ENCODE data around the gene SLC9A3. TPM values are rescaled to one million over a fixed set of nuclear protein-coding genes. Genes with fewer than 3 reads are reported as not detected.

SLC9A3 gene
- total RNA-seq: 3.0 and 3.3 TPM in 2 replicates

DNA sequence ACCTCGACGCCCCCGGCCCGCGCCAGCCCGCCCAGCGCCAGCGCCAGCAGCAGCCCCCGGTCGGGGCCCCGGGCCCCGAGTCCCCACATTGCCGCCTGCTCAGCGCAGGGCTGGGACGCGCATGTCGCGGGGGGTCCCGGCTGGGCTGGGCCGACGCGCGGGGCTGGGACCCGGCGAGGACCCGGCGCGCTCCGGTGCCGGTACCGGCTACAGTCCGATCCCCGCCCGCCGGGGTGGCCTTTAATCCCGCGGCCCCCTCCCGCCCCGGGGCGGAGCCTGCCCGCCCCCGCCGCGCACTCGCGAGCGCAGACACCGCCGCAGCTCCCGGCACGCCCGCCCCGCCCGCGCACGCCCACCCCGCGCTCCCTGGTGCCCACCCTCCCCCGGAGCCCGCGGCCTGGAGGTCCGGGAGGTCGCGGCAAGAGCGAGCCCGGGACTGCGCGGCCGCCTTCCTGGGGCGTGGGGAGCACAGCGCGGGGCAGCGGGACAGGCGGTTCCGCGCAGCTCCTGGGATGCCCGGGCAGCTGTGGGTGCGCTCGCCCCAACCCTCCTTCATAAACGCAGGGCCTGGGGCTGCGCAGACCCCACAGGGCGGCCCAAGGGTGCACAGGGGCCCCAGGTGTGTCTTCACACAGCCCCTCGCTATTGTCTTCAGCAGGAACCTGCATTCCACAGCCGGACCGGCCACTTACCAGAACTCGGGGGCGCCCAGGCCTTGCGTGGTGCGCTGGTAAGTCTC is at the start of gene SLC9A3:
Gene SLC9A3 (minus strand): TSS at position 216 of the 739 bp plus-strand sequence.
- Mint-ChIP-seq H3K36me3 (ENCODE audit: low read depth) (no peaks in the 10 kb centered on the region), H3K4me3 (peak within 1 kb of the TSS; percentile 47), H3K4me1 (peaks cover 19% of the 10 kb centered on the region), H3K9me3 (no peaks in the 10 kb centered on the region), H3K27me3 (peaks cover 51% of the 10 kb centered on the region), H3K27ac (peak within 1 kb of the TSS; percentile 37)
- intact Hi-C loops (cut with micrococcal nuclease): no loop called here
- DNase-seq: no peak

DNA sequence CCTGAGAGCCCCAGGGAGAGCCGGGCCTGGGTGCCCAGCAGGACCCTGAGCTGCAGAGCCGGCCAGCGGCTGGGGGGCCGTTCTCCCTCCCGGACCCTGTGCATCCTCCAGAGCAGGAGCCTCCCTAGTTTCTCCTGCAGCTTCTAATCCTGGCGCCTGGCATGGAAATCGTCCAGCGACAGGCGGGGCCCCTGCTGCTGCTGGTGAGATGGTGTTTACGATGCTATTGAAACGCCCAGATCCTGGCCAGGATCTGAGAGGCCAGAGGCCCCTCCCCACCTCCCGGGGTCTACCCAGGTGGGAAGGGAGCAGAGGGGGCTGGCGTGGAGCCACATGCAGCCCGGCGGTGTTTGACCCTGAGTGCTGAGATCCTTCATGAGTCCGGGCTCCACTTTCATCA is 49.7 kb upstream of the SLC9A3 start:
- no peak for DNase-seq
- Mint-ChIP-seq H3K36me3 (ENCODE audit: low read depth) (peaks cover 1% of the 10 kb centered on the region), H3K4me3 (no peak overlapping the region), H3K27me3 (peaks cover 17% of the 10 kb centered on the region), H3K27ac (no peak overlapping the region), H3K4me1 (no peaks in the 10 kb centered on the region), H3K9me3 (no peaks in the 10 kb centered on the region)
- intact Hi-C loops (cut with micrococcal nuclease): no loop called here

DNA sequence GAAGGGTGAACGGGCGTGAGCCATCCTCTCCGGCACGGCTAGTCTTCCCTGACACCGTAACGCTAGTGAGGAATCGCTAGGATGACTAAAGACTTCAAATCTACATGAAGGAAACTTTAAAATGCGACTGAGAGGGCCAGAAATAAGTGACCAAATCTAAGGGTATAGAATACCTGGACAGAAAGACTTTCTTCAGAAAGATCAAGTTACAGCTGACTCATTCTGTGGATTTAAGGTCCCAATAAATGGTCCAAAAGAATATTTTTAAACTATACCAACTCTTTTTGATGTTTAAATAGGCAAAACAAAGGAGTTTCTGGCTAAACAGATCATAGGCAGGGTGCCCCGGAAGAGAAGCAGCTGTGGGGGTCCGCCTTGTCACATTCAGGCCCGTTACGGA is 49.0 kb upstream of the SLC9A3 start:
- H3K4me1 Mint-ChIP-seq: no peaks in the 10 kb centered on the region
- H3K36me3 Mint-ChIP-seq (ENCODE audit: low read depth): no peaks in the 10 kb centered on the region
- intact Hi-C loops (cut with micrococcal nuclease): no loop called here
- DNase-seq: no peak
- no peak overlapping the region for H3K27ac Mint-ChIP-seq
- peaks cover 14% of the 10 kb centered on the region for H3K27me3 Mint-ChIP-seq
- no peaks in the 10 kb centered on the region for H3K9me3 Mint-ChIP-seq
- no peak overlapping the region for H3K4me3 Mint-ChIP-seq

DNA sequence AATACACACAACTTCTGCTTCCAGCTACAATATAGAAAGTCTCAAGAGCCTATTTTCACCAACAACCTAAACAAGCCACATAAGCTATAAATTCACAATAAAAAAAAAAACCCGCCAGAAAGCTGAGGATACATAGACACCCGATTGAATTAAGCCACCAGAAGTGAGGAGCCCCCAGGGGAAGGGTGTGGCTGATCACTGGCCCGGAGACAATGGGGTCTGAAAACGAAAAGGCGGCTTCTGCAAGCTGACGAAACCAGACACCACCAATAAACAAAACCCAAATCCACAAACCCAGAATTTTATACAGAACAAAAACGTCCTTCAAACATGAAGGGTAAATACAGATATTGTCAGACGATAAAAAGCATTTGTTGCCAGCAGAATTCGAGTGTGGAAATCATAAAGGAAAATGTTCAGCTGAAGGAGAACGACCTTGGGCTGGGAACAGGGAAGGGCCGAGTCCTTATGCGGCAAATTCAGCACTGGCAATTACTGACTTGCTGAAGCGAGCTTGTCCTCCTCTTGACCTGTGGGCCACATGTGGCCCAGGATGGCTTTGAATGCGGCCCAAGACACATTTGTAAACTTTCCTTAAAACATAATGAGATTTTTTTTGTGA is 48.3 kb upstream of the SLC9A3 start:
- Mint-ChIP-seq H3K4me3 (no peak overlapping the region), H3K27me3 (peaks cover 13% of the 10 kb centered on the region), H3K27ac (no peak overlapping the region), H3K36me3 (ENCODE audit: low read depth) (no peaks in the 10 kb centered on the region), H3K4me1 (no peaks in the 10 kb centered on the region), H3K9me3 (no peaks in the 10 kb centered on the region)
- DNase-seq: no peak
- intact Hi-C loops (cut with micrococcal nuclease): no loop called here

GRCh38 chr5:571791-572190 is 47.5 kb upstream of the SLC9A3 start:
- no peak overlapping the region for H3K27ac Mint-ChIP-seq
- no peaks in the 10 kb centered on the region for H3K9me3 Mint-ChIP-seq
- intact Hi-C loops (cut with micrococcal nuclease): no loop called here
- no peak for DNase-seq
- H3K36me3 Mint-ChIP-seq (ENCODE audit: low read depth): no peaks in the 10 kb centered on the region
- peaks cover 18% of the 10 kb centered on the region for H3K27me3 Mint-ChIP-seq
- no peak overlapping the region for H3K4me3 Mint-ChIP-seq
- no peaks in the 10 kb centered on the region for H3K4me1 Mint-ChIP-seq

DNA sequence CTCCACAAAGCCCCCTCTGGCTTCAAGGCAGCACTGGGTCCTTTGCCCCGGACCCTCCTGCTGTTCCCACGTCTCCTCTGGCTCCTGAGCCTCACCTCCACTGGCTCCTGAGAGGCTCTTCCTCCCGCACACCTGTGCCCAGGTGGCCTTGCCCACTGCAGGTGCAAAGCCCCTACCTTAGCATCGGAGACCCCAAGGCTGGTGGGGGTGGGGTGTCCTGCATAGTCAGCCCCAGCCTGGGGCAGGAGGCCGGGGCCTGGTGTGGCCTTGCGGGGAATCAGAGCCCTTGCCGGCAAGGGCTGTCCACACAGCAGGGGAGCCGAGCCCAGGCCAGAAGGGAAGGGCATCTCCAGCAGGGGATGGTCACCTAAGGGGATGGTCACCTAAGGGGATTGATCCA is 46.6 kb upstream of the SLC9A3 start:
- Mint-ChIP-seq H3K9me3 (no peaks in the 10 kb centered on the region), H3K27me3 (peaks cover 21% of the 10 kb centered on the region), H3K4me1 (no peaks in the 10 kb centered on the region), H3K4me3 (no peak overlapping the region), H3K36me3 (ENCODE audit: low read depth) (no peaks in the 10 kb centered on the region), H3K27ac (no peak overlapping the region)
- DNase-seq: no peak
- intact Hi-C loops (cut with micrococcal nuclease): no loop called here

DNA sequence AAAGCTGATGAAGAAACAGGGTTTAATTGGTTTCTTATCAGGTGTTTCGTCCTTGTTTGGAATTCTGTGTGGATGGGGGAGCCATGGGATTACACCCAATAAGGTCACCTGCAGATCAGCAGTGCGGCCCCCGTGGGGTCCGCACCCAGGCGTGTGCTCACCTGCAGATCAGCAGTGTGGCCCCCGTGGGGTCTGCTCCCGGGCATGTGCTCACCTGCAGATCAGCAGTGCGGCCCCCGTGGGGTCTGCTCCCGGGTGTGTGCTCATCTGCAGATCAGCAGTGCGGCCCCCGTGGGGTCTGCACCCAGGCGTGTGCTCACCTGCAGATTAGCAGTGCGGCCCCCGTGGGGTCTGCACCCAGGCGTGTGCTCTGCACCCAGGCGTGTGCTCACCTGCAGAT is 46.2 kb upstream of the SLC9A3 start:
- Mint-ChIP-seq H3K27me3 (peaks cover 18% of the 10 kb centered on the region), H3K4me1 (no peaks in the 10 kb centered on the region), H3K4me3 (no peak overlapping the region), H3K27ac (no peak overlapping the region), H3K36me3 (ENCODE audit: low read depth) (no peaks in the 10 kb centered on the region), H3K9me3 (no peaks in the 10 kb centered on the region)
- intact Hi-C loops (cut with micrococcal nuclease): no loop called here
- DNase-seq: no peak

DNA sequence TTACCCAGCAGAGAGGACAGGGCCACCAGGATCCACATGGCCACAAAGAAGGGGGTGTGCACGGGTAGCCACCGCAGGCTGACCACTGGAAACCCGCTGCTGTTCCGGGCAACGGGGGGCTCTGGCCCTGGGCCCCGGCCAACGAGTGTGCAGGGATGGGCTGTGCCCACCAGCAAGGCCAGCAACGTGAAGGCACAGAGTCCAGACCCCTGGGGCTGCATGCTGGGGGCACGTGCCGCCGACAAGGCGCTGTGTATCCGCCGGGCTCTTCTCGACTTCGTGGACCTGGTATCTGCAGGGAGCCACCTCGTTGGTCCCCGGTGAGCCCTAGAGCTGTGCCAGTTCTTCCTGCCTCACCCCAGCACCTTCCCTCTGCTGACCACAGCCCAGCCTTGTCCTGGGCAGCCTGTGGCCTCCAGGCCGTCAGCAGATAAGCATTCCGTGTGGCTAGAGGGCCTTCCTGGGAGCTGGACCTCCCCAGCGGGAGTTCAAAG is 45.7 kb upstream of the SLC9A3 start:
- no peak for DNase-seq
- Mint-ChIP-seq H3K36me3 (ENCODE audit: low read depth) (no peaks in the 10 kb centered on the region), H3K9me3 (no peaks in the 10 kb centered on the region), H3K27ac (no peak overlapping the region), H3K4me1 (no peaks in the 10 kb centered on the region), H3K27me3 (peaks cover 14% of the 10 kb centered on the region), H3K4me3 (no peak overlapping the region)
- intact Hi-C loops (cut with micrococcal nuclease): no loop called here

DNA sequence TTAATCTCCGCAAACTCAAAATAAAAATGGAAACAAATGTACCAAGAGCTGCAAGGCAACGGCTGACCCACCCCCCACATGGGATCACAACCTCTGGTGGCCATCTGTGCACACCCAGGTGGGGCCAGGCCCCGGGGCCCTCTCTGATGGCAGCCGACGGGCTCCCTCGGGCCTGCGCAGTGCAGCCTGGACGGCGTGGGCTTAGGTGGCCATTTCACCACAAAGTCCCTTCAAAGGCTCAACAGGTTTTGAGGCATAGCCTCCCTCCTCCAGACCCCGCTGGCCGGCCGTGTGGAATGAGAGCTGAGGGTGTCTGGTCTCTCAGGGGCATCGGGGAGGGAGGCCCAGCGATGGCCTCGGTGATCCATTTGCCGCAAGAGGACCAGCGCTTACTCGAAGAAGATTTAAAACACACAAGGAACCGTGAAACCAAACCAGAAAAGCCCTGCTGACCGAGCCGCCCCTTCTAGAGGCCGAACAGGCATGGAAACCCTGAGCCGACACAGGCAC is 45.2 kb upstream of the SLC9A3 start:
- H3K4me3 Mint-ChIP-seq: no peak overlapping the region
- DNase-seq: no peak

GRCh38 chr5:568809-569208 is 44.6 kb upstream of the SLC9A3 start:
- H3K27me3 Mint-ChIP-seq: peaks cover 12% of the 10 kb centered on the region
- no peak overlapping the region for H3K27ac Mint-ChIP-seq
- no peaks in the 10 kb centered on the region for H3K36me3 Mint-ChIP-seq (ENCODE audit: low read depth)
- no peaks in the 10 kb centered on the region for H3K9me3 Mint-ChIP-seq
- no peak overlapping the region for H3K4me3 Mint-ChIP-seq
- intact Hi-C loops (cut with micrococcal nuclease): no loop called here
- DNase-seq: no peak
- H3K4me1 Mint-ChIP-seq: no peaks in the 10 kb centered on the region

More for the DNA sequence above, 45.2 kb upstream of the SLC9A3 start:
- no peak overlapping the region for H3K27ac Mint-ChIP-seq
- H3K9me3 Mint-ChIP-seq: no peaks in the 10 kb centered on the region
- H3K27me3 Mint-ChIP-seq: peaks cover 12% of the 10 kb centered on the region
- H3K36me3 Mint-ChIP-seq (ENCODE audit: low read depth): no peaks in the 10 kb centered on the region
- intact Hi-C loops (cut with micrococcal nuclease): no loop called here
- H3K4me1 Mint-ChIP-seq: no peaks in the 10 kb centered on the region

DNA sequence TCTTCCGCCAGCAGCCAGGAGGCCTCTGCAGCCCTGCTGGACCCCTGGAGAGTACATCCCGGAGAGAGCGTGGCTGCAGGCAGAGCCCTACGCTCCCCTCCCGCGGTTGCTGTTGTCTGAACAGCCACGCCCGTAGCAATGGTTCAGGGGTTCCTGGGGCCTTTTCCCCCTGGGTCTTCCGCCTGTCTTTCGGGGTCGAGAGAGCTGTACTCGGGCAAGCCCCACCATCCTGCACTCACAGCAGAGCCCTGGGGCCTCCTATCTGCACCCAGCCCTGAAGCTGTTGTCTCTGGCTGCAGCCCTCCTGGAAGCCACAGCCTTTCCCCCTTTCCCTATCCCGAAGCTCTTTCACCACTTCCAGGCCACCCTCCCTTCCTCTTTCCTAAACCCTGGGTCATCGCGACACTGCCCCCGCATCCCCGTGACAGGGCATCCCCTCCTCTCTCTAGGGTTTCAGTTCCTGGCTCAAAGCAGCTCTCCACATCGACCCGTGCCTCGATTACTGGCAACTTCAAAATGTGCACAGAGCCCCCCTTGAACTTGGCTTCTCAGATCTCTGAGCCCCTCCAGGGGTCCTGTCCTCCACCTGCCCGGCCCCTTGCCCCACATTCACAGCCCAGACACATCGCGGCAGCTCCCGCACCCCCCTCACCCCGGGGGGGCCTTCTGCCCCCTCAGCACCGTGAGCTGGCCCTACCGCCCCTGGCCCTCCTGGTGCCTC is 44.0 kb upstream of the SLC9A3 start:
- no peaks in the 10 kb centered on the region for H3K4me1 Mint-ChIP-seq
- intact Hi-C loops (cut with micrococcal nuclease): no loop called here
- H3K27ac Mint-ChIP-seq: no peak overlapping the region
- H3K4me3 Mint-ChIP-seq: no peak overlapping the region
- no peaks in the 10 kb centered on the region for H3K9me3 Mint-ChIP-seq
- DNase-seq: no peak
- H3K36me3 Mint-ChIP-seq (ENCODE audit: low read depth): no peaks in the 10 kb centered on the region
- peaks cover 12% of the 10 kb centered on the region for H3K27me3 Mint-ChIP-seq

DNA sequence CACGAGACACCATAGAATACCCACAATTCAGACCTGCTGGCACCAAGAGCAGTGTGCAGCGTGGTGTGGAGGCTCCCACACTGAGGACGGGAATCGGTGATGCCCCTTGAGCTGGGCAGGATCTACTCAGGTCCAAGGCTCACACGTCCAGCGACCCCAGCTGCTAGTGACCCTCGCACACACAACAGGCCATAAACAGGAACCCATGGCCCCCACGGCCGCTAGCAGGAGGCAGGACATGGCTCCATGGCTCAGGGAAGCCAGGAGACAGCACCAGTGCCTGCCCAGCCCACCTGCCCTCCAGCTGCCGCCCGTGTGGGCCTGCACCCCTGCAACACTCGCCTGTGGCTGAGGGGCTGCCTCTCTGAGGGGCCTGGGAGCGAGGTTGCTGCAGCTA is 43.4 kb upstream of the SLC9A3 start:
- no peak overlapping the region for H3K27ac Mint-ChIP-seq
- intact Hi-C loops (cut with micrococcal nuclease): no loop called here
- H3K4me1 Mint-ChIP-seq: no peaks in the 10 kb centered on the region
- H3K36me3 Mint-ChIP-seq (ENCODE audit: low read depth): no peaks in the 10 kb centered on the region
- no peaks in the 10 kb centered on the region for H3K9me3 Mint-ChIP-seq
- H3K4me3 Mint-ChIP-seq: no peak overlapping the region
- peaks cover 12% of the 10 kb centered on the region for H3K27me3 Mint-ChIP-seq
- DNase-seq: no peak

- peaks cover 12% of the 10 kb centered on the region for H3K27me3 Mint-ChIP-seq
- no peak overlapping the region for H3K4me3 Mint-ChIP-seq
- no peaks in the 10 kb centered on the region for H3K36me3 Mint-ChIP-seq (ENCODE audit: low read depth)
- no peaks in the 10 kb centered on the region for H3K9me3 Mint-ChIP-seq
- no peak overlapping the region for H3K27ac Mint-ChIP-seq
- H3K4me1 Mint-ChIP-seq: no peaks in the 10 kb centered on the region
- DNase-seq: no peak
- intact Hi-C loops (cut with micrococcal nuclease): no loop called here
These were observed 42.5 kb upstream of the SLC9A3 start for GRCh38 chr5:566636-567309.
